ENCODE results near the gene PLD6.
"Not testable (repeated sequence)": the region's sequence is repeated elsewhere in the genome, so short reads cannot be mapped to it uniquely, and the experiment has no call there.

PLD6 gene, protein sequence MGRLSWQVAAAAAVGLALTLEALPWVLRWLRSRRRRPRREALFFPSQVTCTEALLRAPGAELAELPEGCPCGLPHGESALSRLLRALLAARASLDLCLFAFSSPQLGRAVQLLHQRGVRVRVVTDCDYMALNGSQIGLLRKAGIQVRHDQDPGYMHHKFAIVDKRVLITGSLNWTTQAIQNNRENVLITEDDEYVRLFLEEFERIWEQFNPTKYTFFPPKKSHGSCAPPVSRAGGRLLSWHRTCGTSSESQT

DNA sequence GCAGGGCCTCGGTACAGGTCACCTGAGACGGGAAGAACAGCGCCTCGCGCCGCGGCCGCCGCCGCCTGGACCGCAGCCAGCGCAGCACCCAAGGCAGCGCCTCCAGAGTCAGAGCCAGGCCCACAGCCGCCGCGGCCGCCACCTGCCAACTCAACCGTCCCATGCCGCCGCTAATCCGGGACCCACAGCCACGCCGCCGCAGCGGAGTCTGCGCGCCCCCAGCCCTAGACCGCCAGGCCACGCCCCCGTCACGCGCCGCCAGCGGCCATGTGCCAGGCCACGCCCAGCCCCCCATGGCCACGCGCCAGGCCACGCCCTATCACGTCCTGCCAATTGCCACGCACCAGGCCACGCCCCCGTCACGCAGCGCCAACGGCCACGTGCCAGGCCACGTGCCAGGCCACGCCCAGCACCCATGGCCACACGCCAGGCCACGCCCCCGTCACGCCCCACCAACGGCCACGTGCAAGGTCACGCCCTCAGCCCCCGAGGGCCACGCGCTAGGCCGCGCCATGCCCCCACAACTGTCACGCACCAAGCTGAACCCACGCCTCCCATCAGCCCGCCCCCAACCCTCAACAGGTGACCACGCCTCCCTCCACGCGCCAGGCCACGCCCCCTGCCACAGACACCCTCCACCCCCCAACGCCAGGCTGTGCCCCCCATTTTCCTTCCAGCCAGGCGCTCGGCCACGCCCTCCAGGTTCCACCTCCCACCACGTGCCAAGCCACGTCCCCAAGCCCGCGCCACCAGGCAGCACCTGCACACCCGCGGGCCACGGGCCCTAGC, at the start of gene PLD6:
Gene PLD6 (minus strand): TSS at position 210 of the 789 bp plus-strand sequence. CDS start 47 bp downstream, at position 163.
- peak within 1 kb of the TSS; percentile 57 for H3K4me3 ChIP-seq (ENCODE audit: low read depth, low read length)
- TF ChIP-seq, protein P1, sequence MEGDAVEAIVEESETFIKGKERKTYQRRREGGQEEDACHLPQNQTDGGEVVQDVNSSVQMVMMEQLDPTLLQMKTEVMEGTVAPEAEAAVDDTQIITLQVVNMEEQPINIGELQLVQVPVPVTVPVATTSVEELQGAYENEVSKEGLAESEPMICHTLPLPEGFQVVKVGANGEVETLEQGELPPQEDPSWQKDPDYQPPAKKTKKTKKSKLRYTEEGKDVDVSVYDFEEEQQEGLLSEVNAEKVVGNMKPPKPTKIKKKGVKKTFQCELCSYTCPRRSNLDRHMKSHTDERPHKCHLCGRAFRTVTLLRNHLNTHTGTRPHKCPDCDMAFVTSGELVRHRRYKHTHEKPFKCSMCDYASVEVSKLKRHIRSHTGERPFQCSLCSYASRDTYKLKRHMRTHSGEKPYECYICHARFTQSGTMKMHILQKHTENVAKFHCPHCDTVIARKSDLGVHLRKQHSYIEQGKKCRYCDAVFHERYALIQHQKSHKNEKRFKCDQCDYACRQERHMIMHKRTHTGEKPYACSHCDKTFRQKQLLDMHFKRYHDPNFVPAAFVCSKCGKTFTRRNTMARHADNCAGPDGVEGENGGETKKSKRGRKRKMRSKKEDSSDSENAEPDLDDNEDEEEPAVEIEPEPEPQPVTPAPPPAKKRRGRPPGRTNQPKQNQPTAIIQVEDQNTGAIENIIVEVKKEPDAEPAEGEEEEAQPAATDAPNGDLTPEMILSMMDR (conservative IDR thresholded peaks at IDR 0.05; ENCODE audit: low read depth, low read length) = no peak
- DNase-seq (ENCODE audit: low read depth) = peak; percentile 68

DNA sequence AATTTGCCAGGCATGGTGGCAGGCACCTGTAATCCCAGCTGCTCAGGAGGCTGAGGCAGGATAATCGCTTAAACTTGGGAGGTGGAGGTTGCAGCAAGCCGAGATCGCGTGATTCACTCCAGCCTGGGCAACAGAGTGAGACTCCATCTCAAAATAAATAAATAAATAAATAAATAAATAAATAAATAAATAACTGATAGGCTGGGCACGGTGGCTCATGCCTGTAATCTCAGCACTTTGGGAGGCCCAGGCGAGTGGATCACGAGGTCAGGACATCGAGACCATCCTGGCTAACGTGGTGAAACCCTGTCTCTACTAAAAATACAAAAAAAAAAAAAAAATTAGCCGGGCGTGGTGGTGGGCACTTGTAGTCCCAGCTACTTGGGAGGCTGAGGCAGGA, 49.6 kb upstream of the PLD6 start:
- not testable (repeated sequence) for DNase-seq (ENCODE audit: low read depth)

DNA sequence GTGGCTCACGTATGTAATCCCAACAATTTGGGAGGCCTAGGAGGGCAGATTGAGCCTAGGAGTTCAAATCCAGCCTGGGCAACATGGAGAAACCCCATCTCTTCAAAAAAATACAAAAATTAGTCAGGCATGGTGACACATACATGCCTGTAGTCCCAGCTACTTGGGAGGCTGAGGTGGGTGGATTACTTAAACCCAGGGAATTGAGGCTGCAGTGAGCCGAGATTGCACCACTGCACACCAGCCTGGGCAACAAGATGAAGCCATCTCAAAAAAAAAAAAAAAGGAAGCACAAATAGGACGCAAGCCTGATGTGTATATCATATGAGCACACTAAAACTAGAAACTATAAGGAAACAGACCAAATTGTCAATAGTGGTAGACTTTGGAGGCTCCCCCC, 47.9 kb upstream of the PLD6 start:
- TF ChIP-seq, protein P1 (conservative IDR thresholded peaks at IDR 0.05; ENCODE audit: low read depth, low read length) = no peak
- no peak for DNase-seq (ENCODE audit: low read depth)
- H3K4me3 ChIP-seq (ENCODE audit: low read depth, low read length) = no peak overlapping the region

More for the DNA sequence above, 49.6 kb upstream of the PLD6 start:
- H3K4me3 ChIP-seq (ENCODE audit: low read depth, low read length) = not testable (repeated sequence)

DNA sequence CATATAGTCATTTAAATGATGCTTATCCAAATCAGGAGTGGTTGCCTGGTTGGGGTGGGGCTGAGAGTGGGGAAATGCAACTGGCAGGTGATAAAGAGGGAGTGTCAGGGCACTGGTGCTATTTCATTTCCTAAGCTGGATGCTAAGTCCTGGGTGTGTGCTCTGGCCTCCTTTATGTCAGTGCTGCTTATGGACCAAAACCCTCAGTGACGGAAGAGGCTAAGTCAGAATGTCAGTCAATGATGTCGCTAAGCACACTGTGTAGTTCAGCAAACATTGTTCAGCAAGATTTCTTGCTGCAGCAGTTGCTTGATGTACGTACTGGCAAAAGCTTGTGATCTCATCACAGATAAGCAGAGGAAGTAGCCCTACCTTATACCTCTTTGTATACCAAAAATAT, 47.3 kb upstream of the PLD6 start:
- no peak overlapping the region for H3K4me3 ChIP-seq (ENCODE audit: low read depth, low read length)
- no peak for DNase-seq (ENCODE audit: low read depth)
- TF ChIP-seq, protein P1 (conservative IDR thresholded peaks at IDR 0.05; ENCODE audit: low read depth, low read length) = no peak

DNA sequence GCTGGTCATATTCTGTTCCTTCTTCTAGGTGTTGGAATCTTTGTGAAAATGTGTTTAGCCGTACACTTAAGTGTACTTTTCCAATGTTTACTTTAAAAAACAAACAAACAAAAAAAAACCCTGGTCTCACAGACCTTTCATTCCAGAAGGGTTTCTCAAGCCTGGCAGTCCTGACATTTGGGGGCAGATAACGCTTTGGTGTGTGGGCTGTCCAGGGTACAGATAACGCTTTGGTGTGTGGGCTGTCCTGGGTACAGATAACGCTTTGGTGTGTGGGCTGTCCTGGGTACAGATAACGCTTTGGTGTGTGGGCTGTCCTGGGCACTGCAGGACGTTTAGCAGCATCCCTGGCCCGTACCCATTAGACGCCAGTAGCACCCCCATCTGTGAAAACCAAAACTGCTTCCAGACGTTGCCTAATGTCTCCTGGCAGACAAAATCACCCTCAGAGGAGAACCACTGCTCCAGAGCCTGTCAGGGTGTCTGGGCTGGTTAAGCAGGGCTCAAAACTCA, 46.1 kb upstream of the PLD6 start:
- no peak for DNase-seq (ENCODE audit: low read depth)
- TF ChIP-seq, protein P1 (conservative IDR thresholded peaks at IDR 0.05; ENCODE audit: low read depth, low read length) = no peak
- H3K4me3 ChIP-seq (ENCODE audit: low read depth, low read length) = no peak overlapping the region

DNA sequence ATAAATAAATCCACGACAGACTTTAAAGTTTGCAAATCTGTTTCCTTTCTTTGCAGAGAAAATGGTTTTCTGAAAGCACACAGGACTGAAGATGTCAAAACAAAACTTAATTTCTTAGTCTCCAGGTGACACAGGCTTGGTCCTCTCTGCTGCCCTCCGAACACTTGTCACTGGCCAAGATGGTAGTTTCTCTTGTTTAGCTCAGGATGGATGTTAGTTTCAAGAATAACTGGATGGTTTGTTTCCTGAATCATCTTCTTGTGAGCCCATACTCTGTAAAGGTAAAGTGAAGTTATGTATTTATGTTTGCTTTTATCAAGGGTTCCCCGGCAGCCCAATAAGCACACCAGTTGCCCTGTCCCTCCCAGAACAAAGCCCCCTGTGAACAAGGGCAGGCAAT, 40.7 kb upstream of the PLD6 start:
- DNase-seq (ENCODE audit: low read depth) = no peak
- H3K4me3 ChIP-seq (ENCODE audit: low read depth, low read length) = no peak overlapping the region
- TF ChIP-seq, protein P1 (conservative IDR thresholded peaks at IDR 0.05; ENCODE audit: low read depth, low read length) = no peak

DNA sequence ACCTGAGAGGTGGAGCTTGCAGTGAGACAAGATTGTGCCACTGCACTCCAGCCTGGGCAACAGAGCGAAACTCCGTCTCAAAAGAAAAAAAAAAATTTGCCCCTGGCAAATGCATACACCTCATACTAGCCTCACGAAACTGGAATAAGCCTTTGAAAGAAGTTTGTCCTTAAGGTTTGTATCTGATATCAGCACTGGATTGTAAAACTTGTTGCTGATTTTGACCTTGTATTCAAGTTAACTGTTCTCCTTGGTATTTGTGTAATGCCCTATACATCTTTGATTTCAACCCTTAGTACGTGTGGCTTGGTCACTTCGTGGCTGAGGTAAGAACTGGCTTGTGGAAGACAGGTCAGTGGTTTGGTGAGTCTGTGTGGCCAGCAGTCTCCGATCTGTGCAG, 37.0 kb upstream of the PLD6 start:
- no peak for DNase-seq (ENCODE audit: low read depth)
- no peak overlapping the region for H3K4me3 ChIP-seq (ENCODE audit: low read depth, low read length)
- TF ChIP-seq, protein P1 (conservative IDR thresholded peaks at IDR 0.05; ENCODE audit: low read depth, low read length) = no peak
